ENCODE results near the gene G6PC3.

DNA sequence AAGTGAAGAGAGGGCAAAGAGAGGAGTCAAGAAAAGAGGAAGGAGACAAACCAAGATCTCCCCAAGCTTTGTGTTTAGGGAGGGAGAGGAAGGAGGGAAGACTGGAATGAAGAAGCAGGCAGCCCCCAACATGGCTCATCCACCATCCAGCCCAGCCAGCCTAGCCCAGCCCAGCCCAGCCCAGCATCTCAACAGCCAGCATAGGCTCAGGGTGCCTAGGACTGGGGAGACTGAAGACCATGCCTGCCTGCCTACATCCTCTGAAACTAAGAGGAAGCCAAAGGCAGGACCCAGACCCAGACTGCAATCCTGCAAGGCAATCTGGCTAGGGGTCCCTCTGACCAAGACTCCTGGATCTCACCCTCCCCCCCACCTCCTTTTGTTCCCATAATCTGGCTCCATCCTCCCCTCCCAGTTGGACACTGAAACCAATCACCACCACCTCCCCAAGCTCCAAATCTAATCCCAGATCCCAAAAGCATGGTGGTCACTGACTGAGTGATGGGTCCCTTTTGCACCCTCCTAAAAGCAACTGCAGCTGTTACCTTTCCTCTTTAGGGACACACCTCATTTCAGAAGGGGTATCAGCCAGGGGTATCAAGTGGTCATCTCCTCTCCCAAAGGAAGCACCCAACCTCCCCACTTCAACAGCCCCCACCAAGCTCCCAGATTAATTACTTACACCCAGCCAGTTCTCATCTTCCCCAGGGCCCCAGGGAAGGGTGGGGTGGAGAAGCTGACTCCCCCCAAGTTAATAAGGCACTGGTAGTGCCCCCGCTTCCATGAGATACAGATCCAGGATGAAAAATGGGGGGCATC, 51.7 kb downstream of the G6PC3 start:
- TF ChIP-seq POLR2A (IDR thresholded peaks at IDR 0.05): no peak
- TF ChIP-seq, protein P1, sequence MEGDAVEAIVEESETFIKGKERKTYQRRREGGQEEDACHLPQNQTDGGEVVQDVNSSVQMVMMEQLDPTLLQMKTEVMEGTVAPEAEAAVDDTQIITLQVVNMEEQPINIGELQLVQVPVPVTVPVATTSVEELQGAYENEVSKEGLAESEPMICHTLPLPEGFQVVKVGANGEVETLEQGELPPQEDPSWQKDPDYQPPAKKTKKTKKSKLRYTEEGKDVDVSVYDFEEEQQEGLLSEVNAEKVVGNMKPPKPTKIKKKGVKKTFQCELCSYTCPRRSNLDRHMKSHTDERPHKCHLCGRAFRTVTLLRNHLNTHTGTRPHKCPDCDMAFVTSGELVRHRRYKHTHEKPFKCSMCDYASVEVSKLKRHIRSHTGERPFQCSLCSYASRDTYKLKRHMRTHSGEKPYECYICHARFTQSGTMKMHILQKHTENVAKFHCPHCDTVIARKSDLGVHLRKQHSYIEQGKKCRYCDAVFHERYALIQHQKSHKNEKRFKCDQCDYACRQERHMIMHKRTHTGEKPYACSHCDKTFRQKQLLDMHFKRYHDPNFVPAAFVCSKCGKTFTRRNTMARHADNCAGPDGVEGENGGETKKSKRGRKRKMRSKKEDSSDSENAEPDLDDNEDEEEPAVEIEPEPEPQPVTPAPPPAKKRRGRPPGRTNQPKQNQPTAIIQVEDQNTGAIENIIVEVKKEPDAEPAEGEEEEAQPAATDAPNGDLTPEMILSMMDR (IDR thresholded peaks at IDR 0.05): no peak
